Measurements from ENCODE around the gene MDFIC. TPM values are rescaled to one million over a fixed set of nuclear protein-coding genes. Genes with fewer than 3 reads are reported as not detected.

MDFIC gene
- total RNA-seq, 1 donor from 2014 or later, result 10.1 TPM

GRCh38 chr7:115037128-115037802 is 115.4 kb downstream of the MDFIC start:
- Mint-ChIP-seq H3K27ac (ENCODE audit: unreplicated experiment) (no peak overlapping the region), H3K4me1 (peaks cover 5% of the 10 kb centered on the region), H3K36me3 (ENCODE audit: low read depth) (no peaks in the 10 kb centered on the region), H3K4me3 (no peak overlapping the region), H3K27me3 (ENCODE audit: low read depth) (no peaks in the 10 kb centered on the region), H3K9me3 (peaks cover 3% of the 10 kb centered on the region)
- DNase-seq (ENCODE audit: low read depth, low spot score), result no peak
- no peak for TF ChIP-seq CTCF (conservative IDR thresholded peaks at IDR 0.05)

GRCh38 chr7:115038158-115038557 is 116.3 kb downstream of the MDFIC start:
- Mint-ChIP-seq H3K9me3 (peaks cover 3% of the 10 kb centered on the region), H3K27me3 (ENCODE audit: low read depth) (no peaks in the 10 kb centered on the region), H3K27ac (ENCODE audit: unreplicated experiment) (no peak overlapping the region), H3K4me3 (no peak overlapping the region), H3K4me1 (peaks cover 3% of the 10 kb centered on the region), H3K36me3 (ENCODE audit: low read depth) (no peaks in the 10 kb centered on the region)
- DNase-seq (ENCODE audit: low read depth, low spot score), result no peak
- TF ChIP-seq CTCF (conservative IDR thresholded peaks at IDR 0.05), result no peak

- Mint-ChIP-seq H3K27ac (ENCODE audit: unreplicated experiment) (no peak overlapping the region), H3K9me3 (peaks cover 3% of the 10 kb centered on the region), H3K36me3 (ENCODE audit: low read depth) (no peaks in the 10 kb centered on the region), H3K27me3 (ENCODE audit: low read depth) (no peaks in the 10 kb centered on the region), H3K4me1 (no peaks in the 10 kb centered on the region), H3K4me3 (no peak overlapping the region)
- no peak for DNase-seq (ENCODE audit: low read depth, low spot score)
- no peak for TF ChIP-seq CTCF (conservative IDR thresholded peaks at IDR 0.05)
These were observed 118.2 kb downstream of the MDFIC start for GRCh38 chr7:115040057-115040456.

- TF ChIP-seq CTCF (conservative IDR thresholded peaks at IDR 0.05), result no peak
- H3K9me3 Mint-ChIP-seq, result peaks cover 3% of the 10 kb centered on the region
- H3K27me3 Mint-ChIP-seq (ENCODE audit: low read depth), result no peaks in the 10 kb centered on the region
- H3K4me1 Mint-ChIP-seq, result no peaks in the 10 kb centered on the region
- H3K27ac Mint-ChIP-seq (ENCODE audit: unreplicated experiment), result no peak overlapping the region
- H3K36me3 Mint-ChIP-seq (ENCODE audit: low read depth), result no peaks in the 10 kb centered on the region
- H3K4me3 Mint-ChIP-seq, result no peak overlapping the region
- no peak for DNase-seq (ENCODE audit: low read depth, low spot score)
These were observed 118.6 kb downstream of the MDFIC start for GRCh38 chr7:115040495-115040894.

GRCh38 chr7:115042596-115042995 is 120.7 kb downstream of the MDFIC start:
- Mint-ChIP-seq H3K36me3 (ENCODE audit: low read depth) (no peaks in the 10 kb centered on the region), H3K4me3 (no peak overlapping the region), H3K9me3 (peaks cover 3% of the 10 kb centered on the region), H3K27me3 (ENCODE audit: low read depth) (no peaks in the 10 kb centered on the region), H3K4me1 (peaks cover 16% of the 10 kb centered on the region), H3K27ac (ENCODE audit: unreplicated experiment) (no peak overlapping the region)
- no peak for TF ChIP-seq CTCF (conservative IDR thresholded peaks at IDR 0.05)
- no peak for DNase-seq (ENCODE audit: low read depth, low spot score)
